Endothelial cell of umbilical vein (primary cell): ENCODE measurements around the gene FHIT. TPM values are rescaled to one million over a fixed set of nuclear protein-coding genes. Genes with fewer than 3 reads are reported as not detected.

Source experiments
- BruUV-seq: library from RNA; stranded (reverse); fragments of 400-500 nt; replicated peaks from 2 replicates; lab custom pipeline; 2021; lab: Mats Ljungman, UMichigan
- CTCF ChIA-PET: fragments of 300-600, 350-600 bp; sonication (Branson Sonifier 250); formaldehyde crosslinking; loops from one replicate; lab custom pipeline; 2021; ENCODE audit warnings: antibody characterized with exemption, inconsistent platforms; lab: Charles Lee
- POLR2A ChIA-PET: fragments of 300-600, 350-600 bp; sonication (Branson Sonifier 250); formaldehyde crosslinking; loops from one replicate; lab custom pipeline; 2021; ENCODE audit warnings: antibody characterized with exemption, inconsistent platforms; lab: Charles Lee
- DNase-seq: peaks from one replicate; pipeline ENCODE4 v3.0.0-alpha.2; 2011; ENCODE audit warnings: low read depth, low spot score
- FAIRE-seq: peaks from 2 replicates; lab custom pipeline; 2011; peaks lifted over from hg19 to GRCh38; lab: Jason Lieb, UNC
- H2AFZ ChIP-seq: 2 replicates; pipeline ENCODE4 v1.6.0; 2012; ENCODE audit warnings: low read depth, low read length, control low read depth, inconsistent platforms
- H3K27ac ChIP-seq: 2 replicates; pipeline ENCODE4 v1.5.1; 2011; ENCODE audit warnings: low read depth, mild to moderate bottlenecking, control low read depth, low read length, moderate library complexity; ENCODE audit not compliant: insufficient read depth
- H3K27me3 ChIP-seq, 2 experiments: 2 replicates each; pipeline versions ENCODE4 v1.6.0 to v1.6.1; 2011; ENCODE audit warnings: low read length in 2 of 2, mixed read lengths in 1 of 2; ENCODE audit not compliant: control insufficient read depth in 2 of 2, insufficient read depth in 2 of 2
- H3K36me3 ChIP-seq, 2 experiments: 2 replicates in 1 of 2; 3 replicates in 1 of 2; pipeline ENCODE4 v1.5.1; 2011; ENCODE audit warnings: low read length in 2 of 2, mild to moderate bottlenecking in 1 of 2, moderate library complexity in 1 of 2; ENCODE audit not compliant: control insufficient read depth in 2 of 2, insufficient read depth in 2 of 2; ENCODE audit errors: extremely low read depth in 1 of 2
- H3K4me1 ChIP-seq: 3 replicates; pipeline ENCODE4 v1.5.1; 2011; ENCODE audit warnings: mild to moderate bottlenecking, low read length; ENCODE audit not compliant: control insufficient read depth, insufficient read depth; ENCODE audit errors: extremely low read depth
- H3K4me2 ChIP-seq: 2 replicates; pipeline ENCODE4 v1.6.1; 2011; ENCODE audit warnings: low read length, control low read depth, mixed read lengths; ENCODE audit not compliant: insufficient read depth
- H3K4me3 ChIP-seq, 3 experiments: fragments of 200-600 bp in 1 of 3; sonication (generic), shearing (Covaris generic) in 1 of 3; replicated peaks in 1 of 3; 2 replicates each; pipeline ENCODE4 v1.5.1; 2011 to 2016; ENCODE audit warnings: control low read depth in 3 of 3, low read length in 3 of 3, mild to moderate bottlenecking in 2 of 3, inconsistent platforms in 1 of 3, low read depth in 1 of 3, moderate library complexity in 1 of 3; ENCODE audit not compliant: insufficient read depth in 1 of 3
- H3K79me2 ChIP-seq: 2 replicates; pipeline ENCODE4 v1.6.0; 2012; ENCODE audit warnings: low read length, inconsistent platforms; ENCODE audit not compliant: control insufficient read depth, insufficient read depth
- H3K9ac ChIP-seq: replicated peaks from 2 replicates; pipeline ENCODE3; 2011; ENCODE audit warnings: low read length, control low read depth; ENCODE audit not compliant: insufficient read depth; ENCODE audit errors: extremely low read depth
- H3K9me1 ChIP-seq: replicated peaks from 3 replicates; pipeline ENCODE4 v1.6.0; 2011; ENCODE audit warnings: mild to moderate bottlenecking, low read length; ENCODE audit not compliant: control insufficient read depth, insufficient read depth; ENCODE audit errors: extremely low read depth
- H3K9me3 ChIP-seq: replicated peaks from 2 replicates; pipeline ENCODE4 v1.5.1; 2012; ENCODE audit warnings: low read length, inconsistent platforms; ENCODE audit not compliant: control insufficient read depth, insufficient read depth
- H4K20me1 ChIP-seq: replicated peaks from 2 replicates; pipeline ENCODE3; 2011; ENCODE audit warnings: mild to moderate bottlenecking, low read length; ENCODE audit not compliant: control insufficient read depth, insufficient read depth; ENCODE audit errors: extremely low read depth
- CTCF ChIP-seq, 2 donors: IDR thresholded peaks; 1 replicate in 1 of 2; 2 replicates in 1 of 2; pipeline ENCODE4 v1.5.1; 2011; ENCODE audit warnings: low read length in 2 of 2, mild to moderate bottlenecking in 2 of 2, moderate library complexity in 2 of 2, control low read depth in 1 of 2, inconsistent platforms in 1 of 2, low read depth in 1 of 2; ENCODE audit not compliant: insufficient read depth in 1 of 2; ENCODE audit errors: extremely low read depth in 1 of 2
- EZH2 ChIP-seq: IDR thresholded peaks from 2 replicates; pipeline ENCODE4 v1.6.1; 2012; ENCODE audit warnings: borderline replicate concordance, low read depth, mild to moderate bottlenecking, moderate library complexity, low read length, inconsistent platforms; ENCODE audit not compliant: severe bottlenecking
- FOS ChIP-seq: IDR thresholded peaks from 2 replicates; pipeline ENCODE4 v1.6.1; 2011; ENCODE audit warnings: mild to moderate bottlenecking, low read length, moderate library complexity, borderline replicate concordance; ENCODE audit not compliant: insufficient read depth
- GATA2 ChIP-seq: IDR thresholded peaks from 2 replicates; pipeline ENCODE4 v1.7.0; 2011; ENCODE audit warnings: low read depth, mild to moderate bottlenecking, moderate library complexity, mixed read lengths, low read length; ENCODE audit not compliant: insufficient read length, insufficient read depth
- JUN ChIP-seq: IDR thresholded peaks from 2 replicates; pipeline ENCODE4 v1.6.1; 2011; ENCODE audit warnings: borderline replicate concordance, low read depth; ENCODE audit not compliant: insufficient read length, insufficient read depth
- MAX ChIP-seq: IDR thresholded peaks from 2 replicates; pipeline ENCODE4 v1.6.1; 2011; ENCODE audit not compliant: insufficient read depth, insufficient read length
- MYC ChIP-seq: IDR thresholded peaks from one replicate; pipeline ENCODE4 v1.6.1; 2011; ENCODE audit warnings: mild to moderate bottlenecking, low read depth, low read length
- POLR2A ChIP-seq: IDR thresholded peaks from 2 replicates; pipeline ENCODE4 v1.6.1; 2012; ENCODE audit warnings: low read depth, mild to moderate bottlenecking, control low read depth, low read length
- POLR2AphosphoS5 ChIP-seq: IDR thresholded peaks from 2 replicates; pipeline ENCODE4 v1.6.1; 2012; ENCODE audit warnings: low read depth, mild to moderate bottlenecking, control low read depth, low read length, moderate library complexity; ENCODE audit not compliant: insufficient read depth
- dilution Hi-C: fragments of 300-500 bp; cut with MboI; formaldehyde crosslinking; loops from one replicate; pipeline ENCODE4 v1.15.0; 2019; ENCODE audit warnings: low sequenced_read_pairs; ENCODE audit not compliant: extremely low pct_ligation_motif_present
- intact Hi-C: fragments of 100-400 bp; cut with micrococcal nuclease; formaldehyde crosslinking; loops from one replicate; pipeline ENCODE4 v1.10.0; 2022
- polyA plus RNA-seq, 4 experiments: library from polyadenylated mRNA; depleted of rRNA in 3 of 4; stranded (reverse) in 3 of 4; unstranded in 1 of 4; fragments of >200 nt; gene quantifications; 2 replicates each; pipeline versions ENCODE4 v1.2.1 to v1.2.3, GENCODE V29; 2011 to 2012; ENCODE audit warnings: missing spikeins in 1 of 4
- total RNA-seq: library from RNA; stranded (reverse); gene quantifications from 2 replicates; pipeline ENCODE4 v1.2.3, GENCODE V29; 2021

FHIT gene
- total and polyA plus RNA-seq, 2 donors (not counting 3 experiments of a cell fraction or from before 2014, with no cell fraction given) = 0.47 to 2.2 TPM

- no peaks in the 10 kb centered on the region for H3K79me2 ChIP-seq
- no peak overlapping the region for H3K9ac ChIP-seq
- POLR2A ChIA-PET = no interaction called here
- FAIRE-seq (no peak), DNase-seq (no peak)
- H3K27ac ChIP-seq = no peak overlapping the region
- intact Hi-C loops = no loop called here
- no peaks in the 10 kb centered on the region for H3K4me1 ChIP-seq
- dilution Hi-C loops = no loop called here
- no peak overlapping the region for H3K4me2 ChIP-seq
- TF ChIP-seq MAX (no peak), GATA2 (no peak), FOS (no peak), CTCF (IDR thresholded peaks at IDR 0.05; ENCODE audit: extremely low read depth in 1 of 2, insufficient read depth in 1 of 2, low read depth in 1 of 2, low read length in 2 of 2) (no peak), POLR2A (no peak), JUN (no peak), MYC (no peak), EZH2 (no peak), POLR2AphosphoS5 (no peak)
- H4K20me1 ChIP-seq = no peaks in the 10 kb centered on the region
- H3K4me3 ChIP-seq = no peak overlapping the region
- H3K36me3 ChIP-seq = no peaks in the 10 kb centered on the region
- no peaks in the 10 kb centered on the region for H3K27me3 ChIP-seq
- CTCF ChIA-PET = no interaction called here
- no peaks in the 10 kb centered on the region for H3K9me3 ChIP-seq
- no peaks in the 10 kb centered on the region for H3K9me1 ChIP-seq
- BruUV-seq = no TSS peak
- no peak overlapping the region for H2AFZ ChIP-seq
Observed at GRCh38 chr3:60509471-60509870, 741.8 kb downstream of the FHIT start.
